H1 (cell line): ENCODE results near the gene DNAJC10. TPM values are rescaled to one million over a fixed set of nuclear protein-coding genes. Genes with fewer than 3 reads are reported as not detected.

Experiments
- CTCF ChIA-PET: fragments of 300-600 bp; sonication (Branson Sonifier 250); formaldehyde crosslinking; loops from one replicate; lab custom pipeline; 2021; ENCODE audit not compliant: partially characterized antibody; lab: Charles Lee
- POLR2A ChIA-PET: fragments of 300-600 bp; sonication (Branson Sonifier 250); formaldehyde crosslinking; loops from one replicate; lab custom pipeline; 2021; ENCODE audit warnings: inconsistent platforms; ENCODE audit not compliant: partially characterized antibody; lab: Charles Lee
- DNase-seq, 2 experiments: peaks; one replicate each; pipeline versions ENCODE4 v3.0.0 to v3.0.0-alpha.2; 2010 to 2022; ENCODE audit warnings: low spot score in 2 of 2, low read depth in 1 of 2, mixed read lengths in 1 of 2
- FAIRE-seq: peaks from 2 replicates; lab custom pipeline; 2011; peaks lifted over from hg19 to GRCh38; lab: Jason Lieb, UNC
- H2AFZ ChIP-seq: 2 replicates; pipeline ENCODE4 v1.8.1; 2012; ENCODE audit warnings: low read length, inconsistent platforms
- H2AK5ac ChIP-seq: 2 replicates; pipeline ENCODE4 v1.6.1; 2013; ENCODE audit warnings: low read depth, low read length
- H2BK120ac ChIP-seq: replicated peaks from 2 replicates; pipeline ENCODE3; 2013; ENCODE audit warnings: low read depth, low read length, inconsistent platforms
- H2BK12ac ChIP-seq: 2 replicates; pipeline ENCODE4 v1.6.1; 2013; ENCODE audit warnings: low read depth, low read length
- H2BK15ac ChIP-seq: 2 replicates; pipeline ENCODE4 v1.6.1; 2013; ENCODE audit warnings: low read length
- H2BK20ac ChIP-seq: 2 replicates; pipeline ENCODE4 v1.6.1; 2013; ENCODE audit warnings: low read length
- H2BK5ac ChIP-seq: 2 replicates; pipeline ENCODE4 v1.6.1; 2013; ENCODE audit warnings: low read depth, low read length
- H3K14ac ChIP-seq: 2 replicates; pipeline ENCODE4 v1.6.1; 2013; ENCODE audit warnings: inconsistent platforms; ENCODE audit not compliant: insufficient read length
- H3K18ac ChIP-seq: 2 replicates; pipeline ENCODE4 v1.6.1; 2013; ENCODE audit warnings: low read length; ENCODE audit errors: extremely low read depth
- H3K23ac ChIP-seq: 2 replicates; pipeline ENCODE4 v1.6.1; 2013; ENCODE audit warnings: inconsistent platforms; ENCODE audit not compliant: insufficient read length
- H3K23me2 ChIP-seq: 2 replicates; pipeline ENCODE4 v1.6.1; 2013; ENCODE audit warnings: low read depth, low read length
- H3K27ac ChIP-seq: 2 replicates; pipeline ENCODE4 v1.6.1; 2011; ENCODE audit warnings: low read depth, low read length, inconsistent platforms
- H3K27me3 ChIP-seq, 4 experiments: replicated peaks in 1 of 4; 1 replicate in 1 of 4; 2 replicates in 3 of 4; pipeline versions ENCODE4 v1.6.1 to v1.8.1; 2011 to 2013; ENCODE audit warnings: low read length in 3 of 4, mild to moderate bottlenecking in 3 of 4, inconsistent platforms in 2 of 4, mixed read lengths in 2 of 4, moderate library complexity in 1 of 4; ENCODE audit not compliant: control insufficient read depth in 3 of 4, insufficient read depth in 3 of 4; ENCODE audit errors: extremely low read depth in 1 of 4
- H3K36me3 ChIP-seq, 4 experiments: 2 replicates each; pipeline versions ENCODE4 v1.6.1 to v1.8.1; 2011 to 2013; ENCODE audit warnings: mild to moderate bottlenecking in 4 of 4, low read length in 3 of 4, moderate library complexity in 2 of 4, control low read depth in 1 of 4, inconsistent platforms in 1 of 4; ENCODE audit not compliant: insufficient read depth in 4 of 4, control insufficient read depth in 2 of 4
- H3K4ac ChIP-seq: replicated peaks from 2 replicates; pipeline ENCODE3; 2013; ENCODE audit warnings: low read length, low read depth, mixed read lengths, inconsistent platforms; ENCODE audit not compliant: insufficient read length
- H3K4me1 ChIP-seq, 4 experiments: replicated peaks in 1 of 4; 1 replicate in 1 of 4; 2 replicates in 3 of 4; pipeline versions ENCODE4 v1.6.1 to v1.8.1; 2011 to 2013; ENCODE audit warnings: low read length in 3 of 4, inconsistent platforms in 2 of 4, mixed read lengths in 1 of 4; ENCODE audit not compliant: insufficient read depth in 4 of 4, control insufficient read depth in 3 of 4
- H3K4me2 ChIP-seq, 2 experiments: 2 replicates each; pipeline versions ENCODE4 v1.6.1 to v1.8.1; 2011 to 2013; ENCODE audit warnings: low read depth in 2 of 2, low read length in 2 of 2, control low read depth in 1 of 2, inconsistent platforms in 1 of 2, mild to moderate bottlenecking in 1 of 2; ENCODE audit not compliant: insufficient read depth in 1 of 2
- H3K4me3 ChIP-seq, 4 experiments: fragments of 200-600, 300-600 bp in 1 of 4; sonication (generic), shearing (Covaris generic), sonication (Bioruptor Twin) in 1 of 4; 2 replicates each; pipeline versions ENCODE4 v1.5.1 to v1.8.1; 2011 to 2016; ENCODE audit warnings: low read length in 4 of 4, low read depth in 3 of 4, control low read depth in 2 of 4, inconsistent platforms in 2 of 4, mild to moderate bottlenecking in 2 of 4, mixed read lengths in 1 of 4, moderate library complexity in 1 of 4; ENCODE audit not compliant: insufficient read depth in 2 of 4; ENCODE audit errors: extremely low read depth in 1 of 4
- H3K56ac ChIP-seq: replicated peaks from 2 replicates; pipeline ENCODE3; 2013; ENCODE audit warnings: low read depth, mild to moderate bottlenecking, mixed read lengths, low read length, inconsistent platforms; ENCODE audit not compliant: insufficient read length
- H3K79me1 ChIP-seq: 2 replicates; pipeline ENCODE4 v1.6.1; 2013; ENCODE audit warnings: low read depth, low read length, control low read depth
- H3K79me2 ChIP-seq, 2 experiments: 2 replicates each; pipeline versions ENCODE4 v1.6.1 to v1.8.1; 2012 to 2013; ENCODE audit warnings: low read length in 2 of 2, mild to moderate bottlenecking in 2 of 2, inconsistent platforms in 1 of 2; ENCODE audit not compliant: insufficient read depth in 2 of 2, control insufficient read depth in 1 of 2
- H3K9ac ChIP-seq, 4 experiments: replicated peaks in 1 of 4; 1 replicate in 1 of 4; 2 replicates in 3 of 4; pipeline versions ENCODE4 v1.6.1 to v1.8.1; 2011 to 2013; ENCODE audit warnings: low read depth in 3 of 4, low read length in 3 of 4, control low read depth in 2 of 4, mild to moderate bottlenecking in 2 of 4, moderate library complexity in 2 of 4, inconsistent platforms in 1 of 4; ENCODE audit errors: extremely low read depth in 1 of 4
- H3K9me3 ChIP-seq, 2 experiments: 2 replicates each; pipeline versions ENCODE4 v1.6.1 to v1.8.1; 2012 to 2013; ENCODE audit warnings: mild to moderate bottlenecking in 2 of 2, moderate library complexity in 2 of 2, control low read depth in 1 of 2, inconsistent platforms in 1 of 2, low read depth in 1 of 2, low read length in 1 of 2, mixed read lengths in 1 of 2; ENCODE audit not compliant: insufficient read depth in 2 of 2
- H4K20me1 ChIP-seq, 2 experiments: replicated peaks in 1 of 2; 2 replicates each; pipeline versions ENCODE3 to v1.8.1; 2011 to 2013; ENCODE audit warnings: inconsistent platforms in 2 of 2, low read length in 2 of 2, mild to moderate bottlenecking in 1 of 2; ENCODE audit not compliant: insufficient read depth in 2 of 2, control insufficient read depth in 1 of 2
- H4K5ac ChIP-seq: 2 replicates; pipeline ENCODE4 v1.6.1; 2013; ENCODE audit warnings: low read length, low read depth, mixed read lengths, inconsistent platforms; ENCODE audit not compliant: insufficient read length
- H4K8ac ChIP-seq: 2 replicates; pipeline ENCODE4 v1.8.0; 2013; ENCODE audit warnings: mild to moderate bottlenecking, moderate library complexity, low read length, inconsistent platforms; ENCODE audit not compliant: insufficient read depth; ENCODE audit errors: extremely low read depth
- H4K91ac ChIP-seq: replicated peaks from 2 replicates; pipeline ENCODE3; 2013; ENCODE audit warnings: low read length, mixed read lengths, inconsistent platforms; ENCODE audit not compliant: insufficient read length
- KDM1A ChIP-seq: fragments of 200-600, 300-600 bp; sonication (generic); IDR thresholded peaks from 2 replicates; pipeline ENCODE4 v1.7.1; 2016; ENCODE audit warnings: mild to moderate bottlenecking, low read length, borderline replicate concordance
- RXRA ChIP-seq: IDR thresholded peaks from 2 replicates; pipeline ENCODE4 v1.6.1; 2011; ENCODE audit warnings: low read depth, mild to moderate bottlenecking, low read length, moderate library complexity; ENCODE audit not compliant: insufficient read depth
- SP2 ChIP-seq: IDR thresholded peaks from 2 replicates; pipeline ENCODE4 v1.6.1; 2012; ENCODE audit warnings: mild to moderate bottlenecking, low read length, inconsistent platforms
- YY1 ChIP-seq: IDR thresholded peaks from 2 replicates; pipeline ENCODE4 v1.6.1; 2011; ENCODE audit warnings: low read depth, mild to moderate bottlenecking, low read length
- WGBS, 2 experiments: shearing (Covaris generic) in 1 of 2; methylation state at CpG; one replicate each; pipeline versions ENCODE4 v1.1.6 to v1.1.7; 2013 to 2015; ENCODE audit warnings: low lambda C conversion rate in 2 of 2, mixed read lengths in 2 of 2, inconsistent platforms in 1 of 2, low coverage in 1 of 2, missing lambda C conversion rate in 1 of 2; ENCODE audit not compliant: insufficient replicate concordance in 2 of 2, insufficient coverage in 1 of 2, insufficient read length in 1 of 2; ENCODE audit errors: extremely low coverage in 1 of 2, missing lambda C conversion rate in 1 of 2; 5-methylcytosine and 5-hydroxymethylcytosine counted together
- polyA plus RNA-seq, 7 experiments: library from polyadenylated mRNA; depleted of rRNA in 3 of 7; stranded (reverse) in 5 of 7; unstranded in 2 of 7; fragments of >200 nt in 5 of 7; fragments of 200-250 nt in 2 of 7; gene quantifications; 1 replicate in 5 of 7; 2 replicates in 1 of 7; 4 replicates in 1 of 7; pipeline versions ENCODE4 v1.2.1 to v1.2.3, GENCODE V29; 2011 to 2013; ENCODE audit warnings: missing spikeins in 2 of 7, mixed read lengths in 2 of 7
- total RNA-seq: library from RNA; stranded (reverse); fragmentation: NEBNext Ultra II Directional; extraction: Animal tissue kit (Norgen Biotek cat#: 25700); gene quantifications from 2 replicates; pipeline ENCODE4 v1.2.1, GENCODE V29; 2021

DNAJC10 gene
- total and polyA plus RNA-seq, 2 of the 8 experiments (the other 6 are each of a cell fraction or from before 2014, with no cell fraction given), result 23.2 to 121 TPM

DNA sequence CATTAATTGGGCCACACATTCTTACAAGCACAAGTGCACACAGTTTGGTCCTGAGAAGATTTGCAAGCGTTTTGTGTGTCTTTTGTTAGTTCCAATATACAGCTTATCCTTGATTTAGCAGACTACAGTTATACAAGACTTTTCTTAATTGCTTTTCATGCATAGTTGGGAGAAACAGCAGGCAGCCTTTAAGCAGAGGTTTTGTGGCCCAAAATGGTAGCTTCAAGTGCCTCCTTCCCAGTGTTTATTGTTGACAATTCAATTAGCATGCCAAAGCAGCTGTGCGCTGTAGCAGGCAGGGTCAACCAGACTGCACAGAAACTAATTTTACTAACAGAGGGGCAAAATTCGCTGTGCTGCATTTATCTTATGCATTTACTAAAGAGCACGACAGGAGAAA lies 102.9 kb downstream of the DNAJC10 start:
- Histone ChIP-seq H3K9me3 (no peaks in the 10 kb centered on the region), H2BK20ac (no peak overlapping the region), H4K91ac (no peak overlapping the region), H3K4me1 (peaks cover 0 to 26% (median 4%) of the 10 kb centered on the region in 4 experiments; a peak in 4 of 7 replicates), H3K56ac (no peak overlapping the region), H2BK12ac (no peak overlapping the region), H2AFZ (no peak overlapping the region), H3K27me3 (no peaks in the 10 kb centered on the region), H3K36me3 (no peaks in the 10 kb centered on the region), H3K23ac (no peak overlapping the region), H3K4me2 (peak overlapping the region; percentile 13 to 50), H3K18ac (no peak overlapping the region), H4K20me1 (no peaks in the 10 kb centered on the region), H2BK120ac (peak overlapping the region; percentile 75), H3K14ac (no peak overlapping the region), H3K27ac (peak overlapping the region; percentile 25; the same call in 1 of the 2 replicates), H3K9ac (no peak overlapping the region), H3K4me3 (peak overlapping the region in 1 of 4 experiments; percentile 33; a peak in 2 of 8 replicates), H4K5ac (peak overlapping the region; percentile 80), H2BK15ac (no peak overlapping the region), H3K79me2 (no peaks in the 10 kb centered on the region), H4K8ac (no peak overlapping the region), H2BK5ac (peak overlapping the region; percentile 7; the same call in 1 of the 2 replicates), H3K23me2 (no peaks in the 10 kb centered on the region), H2AK5ac (no peak overlapping the region), H3K4ac (no peak overlapping the region), H3K79me1 (no peaks in the 10 kb centered on the region)
- 5% methylated on average over 4 of the region's 4 CpGs; no CpG with 5 or more reads in 1 of the 2 experiments for WGBS, 2 experiments
- DNase-seq (peak in 1 of 2 experiments; percentile 10), FAIRE-seq (peak; percentile 58)
- ChIA-PET CTCF (interaction anchor here (0.6 to 2.2 kb wide), 15 partner anchors 8 to 562 kb away, joined by 3 to 8 read pairs (median 4); partner anchors contain the start of gene FRZB), POLR2A (interaction anchor here (1.1 to 1.6 kb wide), 4 partner anchors 9 to 48 kb away, joined by 3 to 7 read pairs (median 4); partner anchors contain the start of gene FRZB)
- no peak for TF ChIP-seq KDM1A
- TF ChIP-seq RXRA, result no peak
- no peak for TF ChIP-seq SP2
- peak; percentile 82; the same call in 1 of the 2 replicates for TF ChIP-seq YY1
